HL-60/S4 treated with retinoic acid at 250 ng/mL for 4 days and 3 days (cell line): ENCODE data around the gene UBASH3A.
"Not testable (repeated sequence)": the region's sequence is repeated elsewhere in the genome, so short reads cannot be mapped to it uniquely, and the experiment has no call there.

Experiments
- in situ Hi-C: fragments of 300-500 bp; cut with MboI; formaldehyde crosslinking; loops from 2 replicates; pipeline ENCODE4 v1.7.0; 2022; ENCODE audit warnings: low sequenced_read_pairs

The UBASH3A gene

DNA sequence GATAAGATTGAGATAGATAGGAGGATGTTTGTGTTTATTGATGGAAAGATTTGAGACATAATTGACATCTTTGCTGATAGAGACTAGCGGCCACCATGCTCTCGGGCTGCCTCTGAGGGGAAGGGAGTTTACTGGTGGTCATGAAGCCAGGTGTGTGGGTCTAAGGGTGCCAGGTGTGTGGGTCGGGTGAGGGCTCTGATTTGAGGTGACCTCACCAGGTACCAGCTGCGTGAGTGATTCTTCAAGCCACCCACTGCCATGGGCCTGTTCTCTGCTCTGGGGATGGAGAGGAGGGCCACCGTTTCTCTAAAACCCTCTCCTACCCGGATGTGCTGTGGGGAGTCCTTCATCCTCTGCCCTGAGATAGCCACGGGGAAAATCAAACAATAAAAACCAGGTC, 3.2 kb downstream of the UBASH3A start:
- in situ Hi-C loops: no loop called here

DNA sequence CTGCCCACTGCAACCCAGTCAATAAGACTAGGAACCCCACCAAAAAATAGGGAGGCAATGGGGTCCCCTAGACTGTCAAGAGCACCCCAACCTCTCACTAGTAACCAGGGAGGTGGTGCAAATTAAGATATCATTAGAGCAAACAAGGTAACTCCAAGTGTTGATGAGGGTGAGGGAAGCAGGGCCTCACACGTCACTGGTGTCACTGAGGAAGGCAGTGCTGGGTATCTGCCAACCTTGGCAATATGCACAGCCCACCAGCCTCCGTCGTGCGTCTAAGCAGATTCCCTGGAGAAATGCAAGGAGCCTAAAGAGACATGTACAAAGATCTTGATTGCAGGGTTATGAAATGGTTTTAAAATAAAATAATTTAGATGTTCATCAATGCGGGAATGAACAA, 3.8 kb downstream of the UBASH3A start:
- in situ Hi-C loops: no loop called here

DNA sequence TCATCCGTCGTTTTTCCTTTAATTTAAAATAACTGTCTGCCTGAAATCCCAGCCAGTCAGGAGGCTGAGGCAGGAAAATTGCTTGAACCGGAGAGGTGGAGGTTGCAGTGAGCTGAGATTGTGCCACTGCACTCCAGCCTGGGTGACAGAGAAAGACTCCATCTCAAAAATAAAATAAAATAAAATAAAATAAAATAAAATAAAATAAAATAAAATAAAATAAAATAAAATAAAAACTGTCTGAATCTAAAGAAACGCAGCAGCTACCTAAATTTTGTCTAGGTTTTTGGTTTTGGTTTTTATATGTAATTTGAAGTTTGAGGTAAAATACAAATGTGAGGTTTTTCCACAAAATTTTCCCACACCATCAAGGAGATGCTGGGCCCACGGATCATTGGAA, 5.0 kb downstream of the UBASH3A start:
- in situ Hi-C loops: not testable (repeated sequence)

DNA sequence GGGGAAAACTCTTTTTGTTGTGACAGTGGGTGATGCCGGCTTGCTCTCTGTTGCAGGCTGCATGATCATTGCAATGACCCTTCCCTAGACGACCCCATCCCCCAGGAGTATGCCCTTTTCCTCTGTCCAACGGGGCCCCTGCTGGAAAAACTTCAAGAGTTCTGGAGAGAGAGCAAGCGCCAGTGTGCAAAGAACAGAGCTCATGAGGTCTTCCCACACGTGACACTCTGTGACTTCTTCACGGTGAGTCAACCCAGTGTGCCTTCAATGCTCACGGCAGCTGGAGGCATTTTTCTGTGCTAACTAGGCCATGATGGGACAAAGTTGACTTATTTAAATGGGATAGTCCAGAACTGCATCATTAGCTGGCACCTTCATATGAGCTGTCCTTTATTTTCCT, 5.7 kb downstream of the UBASH3A start:
- in situ Hi-C loops: no loop called here

DNA sequence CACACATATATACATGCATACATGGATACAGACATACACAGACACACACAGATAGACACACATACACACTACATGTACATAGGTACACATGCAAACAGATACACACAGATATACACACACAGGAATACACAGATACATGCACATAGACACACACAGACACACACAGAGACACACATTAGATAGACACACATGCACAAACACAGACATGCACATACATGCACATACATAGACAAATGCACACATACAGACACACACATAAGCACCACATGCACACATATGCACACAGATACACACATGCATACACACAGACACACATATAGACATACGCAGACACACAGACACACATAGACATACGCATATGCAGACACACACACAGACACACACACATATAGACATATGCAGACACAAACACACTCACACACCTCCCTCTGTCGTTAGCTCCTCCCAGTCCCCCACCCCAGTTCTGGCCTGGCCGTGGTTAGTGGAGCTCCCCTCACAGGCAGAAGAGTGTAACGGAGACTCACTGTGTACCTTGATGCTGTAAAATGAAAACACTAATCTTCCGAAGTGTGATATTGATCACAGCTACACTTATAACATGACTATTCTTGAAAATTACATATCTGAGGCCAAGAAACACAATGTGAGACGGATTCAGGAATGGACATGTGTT, 7.6 kb downstream of the UBASH3A start:
- in situ Hi-C loops: no loop called here

DNA sequence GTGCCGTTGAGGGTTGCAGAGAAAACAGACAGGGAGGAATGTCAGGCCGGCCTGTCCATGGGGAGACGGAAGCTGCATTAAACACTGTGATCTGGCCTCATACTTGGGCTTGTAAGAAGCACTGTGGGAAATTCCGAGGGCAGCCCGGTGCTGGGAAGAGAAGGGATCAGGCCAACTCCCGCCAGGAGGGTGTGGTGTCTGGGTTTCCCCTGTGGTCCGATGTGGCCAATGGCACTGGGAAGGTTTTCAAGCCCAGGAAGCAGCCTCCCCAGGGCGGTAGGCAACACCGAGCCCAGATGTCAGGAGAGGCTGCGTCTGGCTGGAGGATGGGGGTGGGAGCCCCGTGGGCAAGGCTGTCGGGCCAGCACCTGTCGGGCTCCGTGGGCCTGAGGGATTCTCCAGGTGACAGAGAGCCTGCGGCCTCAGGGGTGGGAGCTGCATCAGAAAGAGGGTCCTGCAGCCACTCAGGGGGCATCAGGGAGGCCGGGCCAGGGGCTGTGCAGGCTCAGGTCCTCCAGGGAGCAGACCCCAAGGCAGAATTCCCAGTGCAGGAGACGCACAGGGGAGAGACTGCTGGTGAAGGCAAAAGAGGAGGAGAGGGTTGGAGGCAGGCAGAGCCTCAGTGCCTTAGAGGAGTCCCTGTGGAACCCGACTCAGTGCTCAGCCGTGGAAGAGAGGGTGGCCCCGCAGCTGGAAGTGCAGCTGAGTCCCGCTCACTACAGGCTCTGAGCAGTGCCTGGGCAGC, 8.4 kb downstream of the UBASH3A start:
- in situ Hi-C loops: no loop called here

DNA sequence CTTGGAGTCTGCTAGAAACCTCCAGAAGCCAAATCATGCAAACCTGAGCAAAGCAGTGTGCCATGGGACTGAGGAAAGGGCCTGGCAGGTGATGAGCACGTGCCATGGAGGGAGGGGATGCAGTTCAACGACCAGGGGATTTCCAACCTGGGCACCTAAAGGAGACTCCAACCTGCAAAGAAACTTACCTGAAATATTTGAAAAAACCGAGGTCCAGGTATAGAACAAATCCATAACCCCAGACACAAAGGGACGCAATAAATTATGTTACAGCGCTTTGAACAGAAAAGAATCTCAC, 8.9 kb downstream of the UBASH3A start:
- in situ Hi-C loops: no loop called here

DNA sequence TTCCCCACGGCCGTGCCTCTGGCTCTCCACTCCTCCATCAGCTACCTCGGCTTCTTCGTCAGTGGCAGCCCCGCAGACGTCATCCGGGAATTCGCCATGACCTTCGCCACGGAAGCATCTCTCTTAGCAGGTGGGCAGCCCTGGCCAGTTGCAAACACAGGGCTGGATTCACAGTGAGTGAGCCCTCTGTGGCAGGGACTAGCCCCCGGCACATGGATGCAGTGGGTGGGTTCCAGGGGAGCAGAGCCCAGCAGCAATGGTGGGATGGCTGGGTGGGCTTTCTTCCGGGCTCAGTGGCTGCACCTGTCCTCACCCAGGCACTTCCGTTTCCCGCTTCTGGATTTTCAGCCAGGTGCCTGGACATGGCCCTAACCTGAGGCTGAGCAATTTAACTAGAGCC, 9.4 kb downstream of the UBASH3A start:
- in situ Hi-C loops: no loop called here

DNA sequence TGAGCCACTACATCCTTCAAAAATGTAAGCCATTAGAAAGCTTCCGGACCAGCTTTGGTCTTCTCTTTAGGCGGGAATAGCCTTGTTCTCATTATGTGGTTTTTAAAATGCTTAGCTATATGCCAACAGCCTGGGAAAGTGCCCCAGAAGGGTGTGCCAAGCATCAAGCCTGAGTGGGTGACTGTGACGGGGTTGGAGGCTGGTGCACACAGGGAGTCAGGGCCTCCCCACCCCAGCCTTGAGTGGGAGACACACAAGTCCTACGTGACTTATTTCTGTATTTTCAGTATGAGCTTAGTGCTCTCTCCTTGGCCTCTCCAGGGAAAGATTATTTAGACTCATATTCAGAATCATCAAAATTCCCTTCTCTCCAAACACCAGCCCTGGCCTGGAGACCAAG, 9.8 kb downstream of the UBASH3A start:
- in situ Hi-C loops: no loop called here

DNA sequence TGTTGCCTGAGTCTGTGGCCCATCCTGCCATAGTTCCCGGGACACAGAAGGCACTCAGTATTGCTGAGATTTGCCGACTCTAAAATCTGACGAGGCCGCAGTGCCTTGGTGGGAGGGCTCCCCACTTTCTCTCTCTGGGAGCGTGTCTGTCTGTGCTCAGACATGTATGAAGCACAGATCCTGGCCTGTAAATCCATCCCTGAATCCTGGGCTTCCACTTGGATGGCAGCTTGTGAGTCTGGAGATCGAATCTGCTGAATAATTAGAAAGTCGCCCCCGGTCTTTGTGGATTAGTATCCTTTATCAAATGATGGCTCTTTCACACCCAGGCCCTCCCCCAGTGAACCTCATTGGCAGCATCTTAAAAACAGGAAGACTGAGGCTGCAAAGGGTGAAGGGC, 10.4 kb downstream of the UBASH3A start:
- in situ Hi-C loops: no loop called here

DNA sequence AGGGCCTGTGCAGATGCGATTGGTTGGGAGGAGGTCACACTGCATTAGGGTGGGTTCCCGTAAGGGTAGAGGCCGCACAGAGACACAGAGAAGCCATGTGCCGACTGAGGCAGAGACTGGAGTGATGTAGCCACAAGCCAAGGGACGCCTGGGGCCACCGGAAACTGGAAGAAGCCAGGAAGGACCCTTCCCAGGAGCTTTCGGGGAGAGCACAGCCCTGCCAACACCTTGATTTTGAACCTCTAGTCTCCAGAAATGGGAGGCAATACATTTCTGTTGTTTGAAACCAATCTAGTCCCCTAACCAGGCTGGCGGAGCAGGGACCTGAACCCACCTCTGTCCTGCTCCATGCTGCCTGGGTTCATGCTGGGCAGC, 10.8 kb downstream of the UBASH3A start:
- in situ Hi-C loops: no loop called here

DNA sequence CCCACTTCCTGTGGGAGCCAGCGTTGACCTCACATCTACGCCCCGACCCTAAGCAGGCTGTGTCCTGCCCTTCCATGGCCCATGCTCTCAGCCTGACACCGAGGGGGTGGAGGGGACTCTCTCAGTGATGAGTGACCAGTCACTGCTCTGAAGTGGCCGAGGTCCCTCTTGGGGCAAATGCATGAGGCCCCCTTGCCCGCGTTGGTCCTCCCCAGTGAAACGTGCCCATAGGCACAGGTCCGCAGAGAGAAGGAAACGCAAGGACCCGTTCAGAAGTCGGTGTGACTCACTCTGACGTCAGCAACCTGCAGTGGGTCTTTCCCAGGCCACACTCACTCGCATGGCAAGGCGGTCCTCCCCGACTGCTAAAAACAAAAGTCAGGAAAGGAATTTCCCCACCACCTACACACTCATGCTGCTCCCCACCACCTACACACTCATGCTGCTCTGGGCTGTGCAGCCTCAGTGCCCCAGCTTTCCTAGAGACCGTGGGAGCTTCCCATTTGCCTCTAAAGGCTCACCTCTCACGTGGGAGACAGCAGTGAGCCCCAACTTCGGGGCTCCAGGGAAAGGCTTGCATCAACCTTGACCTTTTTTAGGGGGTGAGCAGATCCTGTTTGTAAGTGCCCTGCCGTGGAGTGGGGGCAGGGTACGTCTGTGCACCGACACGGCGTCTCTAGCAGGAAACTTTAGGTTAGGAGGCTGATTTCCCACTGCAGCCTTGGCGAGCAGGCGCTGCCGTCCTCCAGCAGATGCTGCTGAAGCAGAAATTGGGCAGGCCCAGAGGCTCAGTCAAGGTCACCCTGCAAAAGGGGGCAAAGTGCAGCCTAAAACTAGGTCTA, 11.4 kb downstream of the UBASH3A start:
- in situ Hi-C loops: no loop called here

DNA sequence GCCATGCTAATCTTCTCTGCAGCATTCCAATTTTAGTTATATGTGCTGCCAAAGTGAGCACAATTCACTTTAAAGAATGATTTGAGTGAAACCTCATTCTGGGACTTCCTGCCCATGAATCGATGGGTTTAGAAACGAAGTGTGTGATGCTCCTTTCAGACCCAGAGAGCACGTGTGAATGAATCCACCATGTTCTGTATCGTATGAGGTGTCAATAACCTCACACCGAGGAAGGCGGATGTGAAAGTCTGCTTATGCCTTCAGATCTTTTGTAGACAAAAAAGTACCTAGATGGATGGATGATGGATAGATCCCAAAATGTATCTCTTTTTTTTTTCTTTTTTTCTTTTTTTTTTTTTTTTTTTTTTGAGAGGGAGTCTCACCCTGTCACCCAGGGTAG, 13.8 kb downstream of the UBASH3A start:
- in situ Hi-C loops: no loop called here

DNA sequence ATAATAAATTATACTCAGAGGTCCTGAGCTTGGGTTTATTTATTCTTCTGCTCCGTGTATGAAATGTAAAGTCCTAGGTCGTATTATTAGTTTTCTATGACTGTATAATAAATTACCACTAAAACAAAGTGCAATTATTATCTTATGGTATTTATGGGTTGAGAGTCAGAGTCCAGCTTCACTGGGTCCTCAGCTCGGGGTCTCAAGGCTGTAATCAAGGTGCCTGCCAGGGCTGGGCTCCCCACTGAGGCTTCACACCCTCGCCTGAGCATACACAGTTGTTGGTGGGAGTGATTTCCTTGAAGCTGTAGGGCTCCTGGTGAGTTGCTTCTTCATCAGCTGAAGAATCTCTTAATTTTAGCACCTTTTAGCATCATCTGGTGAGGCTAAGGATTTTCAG, 15.2 kb downstream of the UBASH3A start:
- in situ Hi-C loops: no loop called here

DNA sequence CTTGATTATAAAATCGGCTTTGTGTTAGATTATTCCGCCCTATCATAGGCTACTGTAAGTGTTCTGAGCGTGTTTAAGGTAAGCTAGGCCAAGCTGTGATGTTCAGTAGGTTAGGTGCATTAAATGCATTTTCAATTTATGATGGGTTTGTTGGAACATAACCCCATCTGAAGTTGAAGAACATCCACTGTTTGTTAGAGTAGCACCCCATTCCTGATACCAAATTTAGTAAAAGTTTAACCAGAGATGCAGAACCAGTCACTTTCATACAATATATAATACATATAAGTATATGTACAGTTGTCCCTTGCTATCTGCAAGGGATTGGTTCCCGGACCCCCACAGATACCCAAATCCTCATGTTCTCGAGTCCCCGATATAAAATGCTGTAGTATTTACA, 16.1 kb downstream of the UBASH3A start:
- in situ Hi-C loops: no loop called here

DNA sequence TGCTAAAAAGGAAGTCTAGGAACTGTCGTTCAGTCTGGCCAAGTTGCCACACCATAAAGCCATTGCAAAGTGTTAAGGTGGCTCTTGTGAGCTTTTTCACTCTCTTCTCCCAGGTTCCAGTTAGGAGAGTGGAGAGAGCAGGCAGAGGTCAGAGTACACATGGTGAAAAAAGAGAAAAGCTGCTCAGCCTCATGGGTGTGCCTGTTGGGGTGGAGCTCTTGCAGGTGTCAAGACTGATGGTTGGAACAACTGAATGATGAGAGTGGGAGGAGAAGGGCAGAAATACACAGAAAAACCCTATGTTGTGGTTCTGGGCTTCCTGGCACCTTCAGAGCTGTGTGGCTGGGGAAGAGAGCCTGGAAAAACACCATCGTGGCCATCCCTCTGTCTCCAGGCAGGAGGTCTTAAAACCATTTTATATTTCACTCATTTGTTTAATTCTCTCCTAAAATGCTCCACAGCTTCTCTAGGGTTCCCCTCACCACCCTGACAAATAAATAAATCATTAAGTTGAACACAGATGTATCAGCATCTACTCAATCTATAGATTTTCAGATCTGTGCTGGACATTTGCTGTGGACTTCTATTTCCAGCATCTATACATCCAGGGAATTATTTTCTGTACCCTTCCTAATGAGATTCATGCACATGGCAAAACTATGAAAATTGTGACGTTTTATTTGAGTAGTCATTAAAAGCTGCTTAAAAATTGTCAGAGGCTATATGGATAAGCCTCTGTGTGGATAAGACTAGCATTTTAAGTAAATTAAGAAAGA, 17.5 kb downstream of the UBASH3A start:
- in situ Hi-C loops: no loop called here

DNA sequence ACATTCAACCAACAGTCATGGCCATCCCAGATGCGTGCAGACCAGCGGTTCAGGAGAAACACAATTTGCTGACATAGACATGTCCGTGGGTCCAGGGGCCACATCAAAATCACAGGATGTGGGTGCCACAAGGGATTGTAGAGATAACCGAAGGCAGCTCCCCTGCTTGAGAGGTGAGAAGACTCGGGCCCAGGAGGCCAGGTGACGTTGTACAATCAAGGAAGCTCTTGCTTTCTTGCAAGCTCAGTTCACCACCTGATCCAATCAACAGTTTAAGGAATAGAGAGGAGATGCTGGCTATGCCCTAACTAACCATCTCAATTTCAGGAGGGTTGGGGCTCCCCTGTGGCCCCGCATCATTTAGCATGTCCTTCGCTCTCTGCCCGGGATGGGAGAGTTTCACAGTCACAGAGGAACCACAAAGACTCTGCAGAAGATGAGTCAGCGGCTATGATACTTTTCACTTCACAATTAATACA, 19.5 kb downstream of the UBASH3A start:
- in situ Hi-C loops: no loop called here

DNA sequence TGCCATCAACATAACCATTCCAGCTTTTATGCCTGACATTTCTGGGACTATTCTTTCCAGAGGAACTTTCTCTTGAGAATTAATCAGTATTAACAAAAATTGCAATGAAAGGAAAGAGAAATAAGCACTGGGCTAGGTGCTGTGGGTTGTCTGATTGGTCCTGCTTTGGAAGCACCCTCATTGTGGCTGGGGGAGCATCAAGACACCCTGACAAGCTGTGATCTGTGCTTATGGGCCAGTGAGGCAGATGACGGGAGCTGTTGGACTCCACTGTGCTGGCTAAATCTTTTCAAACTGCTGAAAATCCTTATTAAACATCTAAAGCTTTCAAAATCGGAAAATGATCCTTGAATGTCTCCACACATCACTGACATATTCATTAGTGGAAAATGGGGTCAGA, 20.0 kb downstream of the UBASH3A start:
- in situ Hi-C loops: no loop called here

DNA sequence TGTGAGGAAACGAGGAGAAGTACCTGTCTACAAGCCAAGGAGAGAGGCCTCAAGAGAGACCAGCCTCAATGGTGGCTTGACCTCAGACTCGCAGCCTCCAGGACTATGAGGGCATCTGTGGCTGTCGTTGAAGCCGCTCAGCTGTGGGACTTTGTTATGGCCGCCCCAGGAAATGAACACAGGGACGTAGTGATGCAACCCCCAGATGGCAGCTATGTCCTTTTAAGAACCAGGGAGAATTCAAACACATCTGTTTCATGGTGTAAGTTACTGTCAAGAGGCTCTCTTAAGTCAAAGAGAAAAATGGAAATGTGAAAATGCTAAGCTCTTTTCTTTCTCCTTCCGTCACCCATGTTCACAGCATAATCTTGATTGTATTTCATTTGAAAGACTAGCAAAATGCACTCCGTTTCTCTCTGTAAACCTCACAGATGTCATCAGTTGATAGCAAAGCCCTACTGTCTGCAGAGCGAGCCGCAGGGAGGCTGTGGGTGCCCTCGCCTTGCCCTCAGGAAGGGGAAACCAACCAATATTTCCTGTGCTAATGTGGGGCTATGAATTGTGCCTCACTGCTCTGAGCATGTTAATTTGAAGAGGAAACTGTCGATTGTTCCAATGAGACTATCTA, 21.3 kb downstream of the UBASH3A start:
- in situ Hi-C loops: no loop called here

DNA sequence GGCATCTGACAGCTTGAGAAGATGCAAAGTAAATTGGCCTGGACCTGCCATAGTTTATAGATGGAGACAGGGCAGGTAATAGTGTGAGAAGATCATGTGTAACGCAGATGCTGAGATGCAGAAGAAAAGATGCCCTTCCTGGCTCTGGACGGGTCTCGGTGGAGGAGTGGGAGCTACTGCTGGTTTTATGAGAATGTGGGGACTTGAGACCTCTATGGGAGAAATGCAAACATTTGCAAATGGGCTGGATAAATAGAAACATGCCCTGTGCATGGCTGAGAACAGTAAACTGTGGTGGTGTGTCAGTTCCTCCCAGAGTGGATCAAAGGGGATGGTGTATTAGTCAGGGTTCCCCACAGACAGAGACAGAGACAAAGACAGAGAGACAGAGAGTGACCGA, 21.9 kb downstream of the UBASH3A start:
- in situ Hi-C loops: no loop called here

DNA sequence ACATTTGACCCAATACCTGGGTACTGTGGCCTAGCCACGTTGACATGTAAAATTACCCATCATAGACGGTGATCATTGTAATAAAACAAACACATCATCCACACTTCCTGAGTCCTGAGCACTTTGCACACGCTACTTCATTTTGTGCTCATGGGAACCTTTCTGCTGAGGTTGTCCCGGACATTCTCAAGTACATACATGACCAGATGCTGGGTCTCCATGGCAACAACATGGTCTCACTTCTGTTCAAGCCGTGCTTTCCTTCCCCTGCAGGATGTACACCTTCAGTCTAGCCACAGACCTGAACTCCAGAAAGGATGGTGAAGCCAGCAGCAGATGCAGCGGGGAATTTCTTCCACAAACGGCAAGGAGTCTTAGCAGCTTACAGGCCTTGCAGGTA, 22.7 kb downstream of the UBASH3A start:
- in situ Hi-C loops: no loop called here
